ENCODE results near the gene KMT2A.
"Not testable (repeated sequence)": the region's sequence is repeated elsewhere in the genome, so short reads cannot be mapped to it uniquely, and the experiment has no call there.

Gene KMT2A

DNA sequence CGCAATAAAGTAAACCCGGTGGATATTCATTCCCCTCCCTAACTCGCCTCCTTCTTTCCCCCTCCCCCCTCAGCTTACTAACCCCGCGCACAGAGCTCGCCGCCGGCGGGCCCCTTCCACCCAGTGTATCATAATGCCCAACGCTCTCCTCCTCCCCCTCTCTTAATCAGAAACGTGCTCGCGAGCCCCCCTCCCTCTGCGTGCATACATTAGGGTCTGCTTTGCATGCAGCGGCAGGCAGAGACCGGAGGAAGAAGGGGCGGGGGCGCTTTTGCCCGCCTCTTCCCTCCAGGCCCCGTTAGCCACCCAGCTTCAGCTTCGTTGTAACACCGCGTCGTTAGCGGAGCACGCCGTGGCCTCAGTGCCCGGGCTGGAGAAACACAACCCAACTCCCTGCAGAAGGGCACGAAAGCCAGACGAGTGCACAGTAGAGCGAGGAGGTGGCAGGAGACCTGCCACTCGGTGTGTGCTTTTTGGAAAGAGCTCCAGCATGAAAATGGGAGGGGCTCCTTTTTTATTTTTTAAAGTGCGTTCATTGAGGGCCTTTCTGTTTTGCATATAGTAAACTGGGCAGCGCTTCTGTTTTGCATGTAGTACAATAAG is 901 bp upstream of the KMT2A start:
- DNase-seq, result peak; percentile 61

DNA sequence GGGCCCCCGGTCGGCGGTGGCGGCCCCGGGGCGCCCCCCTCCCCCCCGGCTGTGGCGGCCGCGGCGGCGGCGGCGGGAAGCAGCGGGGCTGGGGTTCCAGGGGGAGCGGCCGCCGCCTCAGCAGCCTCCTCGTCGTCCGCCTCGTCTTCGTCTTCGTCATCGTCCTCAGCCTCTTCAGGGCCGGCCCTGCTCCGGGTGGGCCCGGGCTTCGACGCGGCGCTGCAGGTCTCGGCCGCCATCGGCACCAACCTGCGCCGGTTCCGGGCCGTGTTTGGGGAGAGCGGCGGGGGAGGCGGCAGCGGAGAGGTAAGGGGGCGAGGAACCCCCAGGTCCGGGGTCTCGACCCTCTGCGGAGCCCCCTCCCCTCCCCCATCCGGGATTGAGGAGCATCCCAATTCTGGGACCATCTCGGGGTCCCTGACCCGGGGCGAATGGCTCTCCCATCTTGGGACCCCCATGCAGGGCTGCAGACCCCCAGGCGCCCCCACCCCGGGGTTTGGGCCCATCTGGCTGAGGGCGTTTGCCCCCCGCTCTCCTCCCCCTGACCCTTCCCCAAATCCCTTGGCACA is 431 bp downstream of the KMT2A start:
- peak; percentile 48 for DNase-seq

DNA sequence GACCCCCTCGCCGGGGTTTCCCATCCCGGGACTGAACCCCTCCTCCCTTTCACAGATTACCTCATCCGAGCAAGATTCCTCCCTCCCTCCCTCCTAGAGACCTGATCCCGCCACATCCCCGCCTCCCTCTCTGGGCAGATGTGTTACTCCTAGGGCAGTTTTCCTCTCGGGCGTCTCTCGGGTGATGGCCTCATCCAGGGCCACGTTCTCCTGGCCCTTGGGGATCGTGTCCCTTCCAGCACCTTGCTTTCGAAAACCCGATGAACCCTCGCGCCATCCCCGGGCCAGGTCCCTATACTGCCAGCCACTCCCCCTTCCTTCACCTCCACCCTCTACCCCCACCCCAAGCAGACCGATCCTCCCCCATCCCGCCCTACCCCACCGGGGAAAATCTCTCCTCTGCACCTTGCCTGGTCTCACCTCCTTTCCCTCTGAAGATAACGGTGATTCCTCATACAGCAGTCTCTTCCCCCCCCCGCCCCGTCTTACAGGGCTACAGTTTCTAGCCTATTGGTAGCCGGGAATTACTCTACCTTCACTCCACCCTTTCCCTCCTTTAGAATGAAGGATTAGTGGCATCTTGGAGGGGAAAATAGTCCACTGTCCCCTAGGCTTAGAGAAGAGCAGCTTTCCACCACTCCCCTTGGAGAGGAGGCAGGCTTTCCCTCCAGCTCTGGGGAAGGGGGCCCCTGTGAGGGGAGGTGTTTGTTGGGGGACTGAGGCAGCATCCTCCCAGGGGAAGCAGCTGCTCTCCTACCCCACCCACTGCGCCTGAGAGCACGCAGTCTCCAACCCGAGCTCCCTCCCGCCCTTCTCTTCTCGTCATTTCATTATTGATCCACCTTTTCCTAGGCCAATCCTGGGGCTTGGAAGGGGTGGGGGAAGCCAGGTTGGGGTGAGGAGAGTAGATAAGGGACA is 1.2 kb downstream of the KMT2A start:
- DNase-seq, result peak; percentile 38

DNA sequence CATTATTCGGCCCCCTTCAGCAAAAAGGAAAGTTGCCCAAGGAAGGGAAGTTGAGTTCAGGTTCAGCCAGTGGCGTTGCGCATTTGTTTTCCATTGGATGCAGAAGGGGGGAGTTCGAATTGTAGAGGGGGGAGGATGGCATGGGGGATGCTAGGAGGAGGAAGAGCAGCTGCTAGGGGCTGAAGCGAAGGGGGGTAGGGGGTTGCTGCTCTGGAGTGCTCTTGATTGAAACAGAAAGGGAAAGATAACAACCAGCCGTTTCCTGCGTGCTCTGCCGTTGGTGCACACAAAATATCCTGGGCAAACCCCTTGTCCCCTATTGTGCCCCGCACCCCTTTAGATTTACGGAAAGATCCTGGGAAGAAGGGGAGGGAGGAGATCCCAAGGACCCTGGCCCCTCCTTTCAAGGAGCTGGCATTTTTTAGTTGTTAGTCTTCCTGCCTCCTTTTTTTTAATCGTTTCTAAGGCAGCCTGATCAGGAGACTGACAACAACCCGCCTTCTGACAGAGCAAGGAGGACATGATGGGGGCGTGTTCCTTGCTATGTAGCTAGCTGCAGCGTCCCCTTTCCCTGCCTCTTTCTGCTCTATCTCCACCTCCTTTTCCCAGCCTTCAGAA is 2.1 kb downstream of the KMT2A start:
- DNase-seq, result peak; percentile 40

- no peak for DNase-seq
These were observed 3.4 kb downstream of the KMT2A start for GRCh38 chr11:118439646-118440045.

DNA sequence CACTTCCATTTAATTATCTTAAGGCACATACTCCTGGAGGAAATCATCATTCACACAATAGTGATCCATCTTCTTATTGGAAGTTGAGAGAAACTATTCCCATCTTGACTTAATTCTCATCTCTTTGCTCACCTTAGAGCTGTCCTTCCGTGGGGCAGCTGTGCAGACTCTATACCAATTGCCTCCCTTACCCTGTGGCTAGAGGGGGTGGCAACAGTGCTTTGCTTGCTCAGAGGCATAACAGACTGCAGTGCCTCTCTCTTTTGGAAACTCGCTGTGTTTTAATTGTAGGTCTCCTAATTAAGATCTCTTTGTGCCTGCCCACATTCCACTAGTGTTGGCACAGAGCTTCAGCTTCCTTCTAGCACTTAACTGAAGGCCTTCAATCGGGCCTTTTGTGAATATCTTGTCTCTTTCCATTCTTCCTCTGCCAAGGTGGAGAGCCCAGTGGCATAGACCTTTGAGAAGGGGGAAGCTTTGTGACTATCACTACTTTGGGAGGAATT is 5.5 kb downstream of the KMT2A start:
- no peak for DNase-seq

GRCh38 chr11:118442301-118442700 is 6.0 kb downstream of the KMT2A start:
- DNase-seq, result no peak

DNA sequence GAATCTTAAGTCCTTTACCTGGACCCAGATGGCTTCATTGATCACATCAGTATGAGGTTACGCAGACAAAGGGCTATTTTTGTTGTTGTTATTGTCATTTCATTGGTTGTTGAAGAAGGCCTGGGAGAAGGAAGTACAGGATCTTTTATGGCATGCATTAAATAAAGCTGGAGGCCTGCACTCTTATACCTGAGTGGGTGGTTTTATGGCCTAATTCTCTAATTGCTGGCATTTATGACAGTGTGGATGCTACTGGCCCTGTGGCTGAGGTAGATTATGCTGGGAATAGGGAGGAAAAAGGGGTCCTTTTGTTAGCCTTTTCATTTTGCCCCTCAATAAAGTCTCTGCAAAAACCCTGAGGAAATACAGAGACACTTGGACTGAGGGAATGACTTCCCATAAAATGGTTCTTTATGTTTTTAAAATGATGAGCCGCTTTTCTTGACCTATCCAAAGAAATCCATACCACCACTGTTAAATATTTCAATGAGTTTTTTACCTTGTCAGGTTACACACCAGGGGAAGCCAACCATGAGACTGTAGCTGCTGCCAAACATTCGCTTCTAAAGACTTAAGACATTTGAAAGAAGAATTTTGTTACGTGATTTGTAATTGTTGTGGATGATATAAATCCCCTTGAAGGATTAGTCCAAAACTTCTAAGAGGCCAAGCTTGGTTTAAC is 6.8 kb downstream of the KMT2A start:
- DNase-seq, result no peak

DNA sequence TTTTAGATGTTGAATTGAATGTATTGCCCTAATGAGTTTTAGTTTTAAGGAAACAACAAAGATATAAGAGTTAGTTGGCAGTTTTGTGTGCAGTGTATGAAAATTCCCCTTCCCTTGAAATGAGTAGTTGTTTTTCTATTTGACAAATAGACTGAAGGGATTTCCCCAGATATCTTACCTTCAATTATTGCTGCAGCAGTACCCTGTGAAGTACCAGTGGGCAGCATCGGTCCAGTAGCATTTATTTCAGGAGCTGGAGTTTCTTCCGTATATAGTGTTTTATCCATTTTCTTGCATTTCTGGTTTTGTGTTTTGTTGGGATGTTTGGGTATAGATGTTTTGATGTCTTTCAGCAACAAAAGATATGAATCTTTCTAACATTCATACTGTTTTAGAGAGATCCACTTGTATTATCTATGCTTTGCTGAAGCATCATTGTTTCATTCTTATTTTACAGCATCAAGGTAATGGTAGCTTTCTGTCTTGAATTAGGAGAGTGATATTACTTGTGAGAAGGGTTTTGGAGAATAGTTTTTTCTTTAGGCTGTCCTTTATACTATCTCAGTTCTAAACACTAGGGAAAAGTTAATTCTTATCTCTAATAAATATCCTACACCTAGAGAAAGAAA is 7.4 kb downstream of the KMT2A start:
- no peak for DNase-seq

GRCh38 chr11:118447423-118447822 is 11.1 kb downstream of the KMT2A start:
- DNase-seq, result no peak

DNA sequence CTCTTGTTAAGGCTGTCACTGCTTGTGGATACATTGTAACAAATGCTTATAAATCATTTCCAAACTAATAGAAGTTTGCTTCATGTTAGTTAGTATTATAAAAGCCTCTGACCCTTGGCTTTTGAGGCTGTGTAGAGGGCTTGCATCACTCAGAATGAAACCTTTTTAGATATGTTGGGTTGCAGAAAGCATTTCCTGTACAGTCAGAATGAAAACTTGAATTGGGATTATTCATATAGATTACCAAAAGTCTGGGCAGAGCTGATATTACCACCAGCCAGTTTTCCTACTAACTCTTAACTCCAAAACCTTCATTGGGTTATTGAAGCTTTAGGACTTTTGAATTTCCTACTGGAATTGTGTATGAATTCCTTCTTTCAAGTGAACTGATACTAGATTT is 12.0 kb downstream of the KMT2A start:
- DNase-seq, result no peak

DNA sequence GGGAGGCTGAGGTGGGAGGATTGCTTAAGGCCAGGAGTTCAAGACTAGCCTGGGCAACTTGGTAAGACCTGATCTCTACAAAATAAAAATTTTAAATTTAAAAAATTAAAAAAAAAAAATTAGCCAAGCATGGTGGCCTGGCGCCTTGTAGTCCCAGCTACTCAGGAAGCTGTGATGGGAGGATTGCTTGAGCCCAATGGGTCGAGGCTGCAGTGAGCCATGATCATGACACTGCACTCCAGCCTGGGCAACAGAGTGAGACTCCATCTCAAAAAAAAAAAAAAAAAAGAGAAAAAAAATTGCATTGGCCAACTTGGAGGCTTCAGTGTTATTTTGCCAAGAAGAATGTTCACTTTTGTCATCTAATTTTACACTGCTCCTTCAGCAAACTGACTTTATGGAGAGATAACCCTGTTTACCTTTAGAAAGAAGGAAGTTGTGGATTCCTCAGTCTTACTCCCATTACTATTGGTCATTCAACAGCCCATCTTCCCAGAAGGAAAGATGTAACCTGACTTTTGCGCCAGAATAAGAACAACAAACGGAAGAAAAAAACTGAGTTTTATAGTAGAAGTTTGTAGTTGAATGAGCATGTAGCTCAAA is 13.1 kb downstream of the KMT2A start:
- no peak for DNase-seq

- DNase-seq, result no peak
These were observed 14.2 kb downstream of the KMT2A start for GRCh38 chr11:118450451-118450850.

GRCh38 chr11:118462178-118462577 is 25.9 kb downstream of the KMT2A start:
- DNase-seq, result no peak

DNA sequence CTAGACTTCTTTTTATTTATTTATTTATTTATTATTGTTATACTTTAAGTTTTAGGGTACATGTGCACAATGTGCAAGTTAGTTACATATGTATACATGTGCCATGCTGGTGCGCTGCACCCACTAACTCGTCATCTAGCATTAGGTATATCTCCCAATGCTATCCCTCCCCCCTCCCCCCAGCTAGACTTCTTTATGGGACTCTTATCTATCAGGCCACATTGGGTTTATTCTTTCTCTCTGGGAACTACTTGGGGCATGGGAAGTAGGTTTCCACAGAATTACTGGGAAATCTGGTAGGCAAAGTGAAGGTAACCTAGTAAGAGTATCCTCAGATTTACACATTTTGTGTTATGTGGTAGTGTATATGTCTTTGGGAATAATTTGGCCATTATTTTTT is 32.7 kb downstream of the KMT2A start:
- not testable (repeated sequence) for DNase-seq

DNA sequence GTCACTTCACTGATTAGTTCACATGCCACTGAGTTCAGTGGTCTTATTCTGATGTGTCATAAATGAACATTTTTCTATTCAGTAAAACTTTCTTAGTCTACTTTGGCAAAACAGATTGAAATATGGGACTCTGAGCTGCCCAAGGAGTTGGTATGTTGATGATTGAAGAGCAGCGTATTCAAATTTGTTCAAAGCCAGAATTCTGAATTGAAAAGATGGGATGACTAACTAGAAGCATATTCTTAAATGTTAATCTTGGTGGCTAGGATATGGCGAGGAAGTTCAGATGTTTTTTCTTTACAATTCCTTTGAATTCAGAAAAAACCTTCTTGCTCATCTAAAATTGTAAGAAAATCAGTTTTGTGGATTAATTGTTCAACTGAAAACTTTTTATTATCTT is 34.7 kb downstream of the KMT2A start:
- DNase-seq, result no peak

DNA sequence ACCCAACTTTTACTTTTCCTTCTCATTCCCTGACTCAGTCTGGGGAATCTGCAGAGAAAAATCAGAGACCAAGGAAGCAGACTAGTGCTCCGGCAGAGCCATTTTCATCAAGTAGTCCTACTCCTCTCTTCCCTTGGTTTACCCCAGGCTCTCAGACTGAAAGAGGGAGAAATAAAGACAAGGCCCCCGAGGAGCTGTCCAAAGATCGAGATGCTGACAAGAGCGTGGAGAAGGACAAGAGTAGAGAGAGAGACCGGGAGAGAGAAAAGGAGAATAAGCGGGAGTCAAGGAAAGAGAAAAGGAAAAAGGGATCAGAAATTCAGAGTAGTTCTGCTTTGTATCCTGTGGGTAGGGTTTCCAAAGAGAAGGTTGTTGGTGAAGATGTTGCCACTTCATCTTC is 37.2 kb downstream of the KMT2A start:
- no peak for DNase-seq

DNA sequence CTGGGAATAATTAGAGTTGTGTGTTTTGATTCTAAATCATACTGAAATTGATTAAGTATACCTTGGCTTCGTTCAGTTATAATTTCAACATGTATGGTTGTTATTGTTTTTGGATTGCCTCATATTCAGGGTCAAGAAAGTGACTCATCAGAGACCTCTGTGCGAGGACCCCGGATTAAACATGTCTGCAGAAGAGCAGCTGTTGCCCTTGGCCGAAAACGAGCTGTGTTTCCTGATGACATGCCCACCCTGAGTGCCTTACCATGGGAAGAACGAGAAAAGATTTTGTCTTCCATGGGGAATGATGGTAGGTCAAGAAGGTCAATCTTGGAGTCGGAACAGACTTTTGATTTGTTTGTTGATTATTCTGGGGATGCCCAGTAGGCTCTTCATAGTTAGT is 40.4 kb downstream of the KMT2A start:
- DNase-seq, result no peak

GRCh38 chr11:118481238-118481637 is 44.9 kb downstream of the KMT2A start:
- DNase-seq, result not testable (repeated sequence)

DNA sequence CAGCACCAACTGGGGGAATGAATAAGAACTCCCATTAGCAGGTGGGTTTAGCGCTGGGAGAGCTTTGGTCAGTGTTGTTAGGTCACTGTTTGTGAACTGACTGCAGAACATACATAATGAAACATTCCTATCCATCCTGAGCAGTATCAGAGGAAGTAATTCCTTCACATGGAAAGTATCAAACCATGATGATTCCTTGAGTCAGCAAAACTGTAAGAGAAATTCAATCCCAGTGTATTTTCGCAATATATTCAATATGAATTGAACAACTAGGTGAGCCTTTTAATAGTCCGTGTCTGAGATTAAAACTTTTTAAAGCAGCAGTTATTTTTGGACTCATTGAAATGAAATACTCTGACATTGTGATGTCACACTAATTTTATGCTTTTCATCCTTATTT is 48.1 kb downstream of the KMT2A start:
- no peak for DNase-seq

- DNase-seq, result no peak
These were observed 49.0 kb downstream of the KMT2A start for GRCh38 chr11:118485273-118485672.

Data from activated gamma-delta T cell treated with Interleukin-2 at 50 U/mL for 16 hours (primary cell).